Measurements from ENCODE around the gene ATP1A4.

DNA sequence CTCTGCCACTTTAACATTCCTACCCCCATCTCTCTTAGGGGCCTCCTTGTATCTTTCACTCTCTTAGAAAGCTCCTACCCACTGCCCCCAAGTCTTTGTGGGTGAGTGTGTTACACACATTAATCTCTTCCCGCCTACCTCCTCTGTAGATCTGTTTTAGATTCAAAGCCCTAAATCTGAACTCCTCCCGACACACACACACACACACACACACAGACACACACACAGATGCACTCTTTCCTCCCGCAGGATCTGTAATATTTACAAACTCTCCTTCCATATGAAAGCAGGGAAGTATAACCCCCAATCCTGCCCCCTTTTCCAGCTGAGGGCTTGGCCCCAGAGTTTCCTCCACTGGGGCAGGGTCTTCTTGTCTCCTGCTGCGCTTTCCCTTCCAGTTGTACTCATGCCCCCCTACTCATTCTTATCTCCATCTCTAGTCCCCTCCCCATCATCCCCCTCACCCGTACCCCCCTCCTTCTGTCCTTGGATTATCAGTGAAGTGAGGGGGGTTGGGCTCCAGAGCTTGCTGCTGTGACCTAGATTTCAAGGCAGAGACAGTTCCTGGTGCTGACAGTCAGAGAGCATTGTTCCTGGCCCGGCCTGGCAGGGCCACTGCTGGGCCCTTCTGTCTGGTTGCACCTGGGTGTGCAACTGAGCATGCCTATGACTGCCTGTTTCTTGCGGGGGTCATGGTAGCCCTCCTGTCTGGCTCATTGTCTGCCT, 58.1 kb downstream of the ATP1A4 start:
- TF ChIP-seq, protein P1, sequence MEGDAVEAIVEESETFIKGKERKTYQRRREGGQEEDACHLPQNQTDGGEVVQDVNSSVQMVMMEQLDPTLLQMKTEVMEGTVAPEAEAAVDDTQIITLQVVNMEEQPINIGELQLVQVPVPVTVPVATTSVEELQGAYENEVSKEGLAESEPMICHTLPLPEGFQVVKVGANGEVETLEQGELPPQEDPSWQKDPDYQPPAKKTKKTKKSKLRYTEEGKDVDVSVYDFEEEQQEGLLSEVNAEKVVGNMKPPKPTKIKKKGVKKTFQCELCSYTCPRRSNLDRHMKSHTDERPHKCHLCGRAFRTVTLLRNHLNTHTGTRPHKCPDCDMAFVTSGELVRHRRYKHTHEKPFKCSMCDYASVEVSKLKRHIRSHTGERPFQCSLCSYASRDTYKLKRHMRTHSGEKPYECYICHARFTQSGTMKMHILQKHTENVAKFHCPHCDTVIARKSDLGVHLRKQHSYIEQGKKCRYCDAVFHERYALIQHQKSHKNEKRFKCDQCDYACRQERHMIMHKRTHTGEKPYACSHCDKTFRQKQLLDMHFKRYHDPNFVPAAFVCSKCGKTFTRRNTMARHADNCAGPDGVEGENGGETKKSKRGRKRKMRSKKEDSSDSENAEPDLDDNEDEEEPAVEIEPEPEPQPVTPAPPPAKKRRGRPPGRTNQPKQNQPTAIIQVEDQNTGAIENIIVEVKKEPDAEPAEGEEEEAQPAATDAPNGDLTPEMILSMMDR (conservative IDR thresholded peaks at IDR 0.05; ENCODE audit: low read length), result no peak
- TF ChIP-seq EZH2phosphoT487 (IDR thresholded peaks at IDR 0.05; ENCODE audit: borderline replicate concordance, low read depth, low read length), result no peak

Measured in OCI-LY7 (cell line).